GM12878 (cell line): ENCODE measurements around the gene SCN3B. TPM values are rescaled to one million over a fixed set of nuclear protein-coding genes. Genes with fewer than 3 reads are reported as not detected.

Experiments used
- ATAC-seq: fragments of 200-7000 bp; cut with Tn5 transposase; 3 replicates; pipeline ENCODE4 v1.9.1; 2020; ENCODE audit warnings: mild to moderate bottlenecking, moderate library complexity
- BruUV-seq: library from RNA; stranded (reverse); fragments of 400-500 nt; replicated peaks from 2 replicates; lab custom pipeline; 2021; lab: Mats Ljungman, UMichigan
- CTCF ChIA-PET: fragments of 300-600 bp; sonication (Branson Sonifier 250); formaldehyde crosslinking; extraction: SDS; loops from one replicate; lab custom pipeline; 2021; ENCODE audit warnings: inconsistent platforms; lab: Yijun Ruan, JAX
- POLR2A ChIA-PET: fragments of 350-600 bp; formaldehyde crosslinking; extraction: SDS; loops from one replicate; lab custom pipeline; 2021; ENCODE audit warnings: inconsistent platforms; lab: Charles Lee
- RAD21 ChIA-PET: fragments of 300-600 bp; sonication (Branson Sonifier 250); formaldehyde crosslinking; loops from one replicate; lab custom pipeline; 2023; ENCODE audit warnings: antibody characterized with exemption; ENCODE audit not compliant: unreplicated experiment; lab: Charles Lee
- SMC1A ChIA-PET: fragments of 300-600 bp; sonication (Branson Sonifier 250); formaldehyde crosslinking; loops from one replicate; lab custom pipeline; 2023; ENCODE audit not compliant: unreplicated experiment, uncharacterized antibody; lab: Charles Lee
- DNase-seq: peaks from one replicate; pipeline ENCODE4 v3.0.0-alpha.2; 2011; ENCODE audit warnings: low read depth, low spot score
- FAIRE-seq: peaks from 3 replicates; lab custom pipeline; 2011; peaks lifted over from hg19 to GRCh38; lab: Jason Lieb, UNC
- H2AFZ ChIP-seq: 2 replicates; pipeline ENCODE4 v1.6.0; 2011; ENCODE audit warnings: low read depth, low read length, control low read depth; ENCODE audit not compliant: control insufficient read depth
- H3K27ac ChIP-seq: 2 replicates; pipeline ENCODE4 v1.5.1; 2011; ENCODE audit warnings: control low read depth; ENCODE audit not compliant: control insufficient read depth, insufficient read depth
- H3K27me3 ChIP-seq, 2 experiments: replicated peaks in 1 of 2; 2 replicates each; pipeline versions ENCODE4 v1.6.0 to v1.6.1; 2011; ENCODE audit warnings: low read length in 1 of 2; ENCODE audit not compliant: control insufficient read depth in 2 of 2, insufficient read depth in 2 of 2
- H3K36me3 ChIP-seq, 2 experiments: 2 replicates each; pipeline ENCODE4 v1.5.1; 2011; ENCODE audit warnings: low read length in 1 of 2; ENCODE audit not compliant: control insufficient read depth in 2 of 2, insufficient read depth in 2 of 2
- H3K4me1 ChIP-seq: 2 replicates; pipeline ENCODE4 v1.6.1; 2011; ENCODE audit warnings: mild to moderate bottlenecking, low read length, moderate library complexity, mixed read lengths; ENCODE audit not compliant: control insufficient read depth, insufficient read depth
- H3K4me2 ChIP-seq: 2 replicates; pipeline ENCODE4 v1.6.0; 2011; ENCODE audit warnings: control low read depth; ENCODE audit not compliant: control insufficient read depth, insufficient read depth
- H3K4me3 ChIP-seq: fragments of 200-600 bp; sonication (generic); 2 replicates; pipeline ENCODE4 v1.5.1; 2016
- H3K79me2 ChIP-seq: 2 replicates; pipeline ENCODE4 v1.6.0; 2011; ENCODE audit warnings: low read length; ENCODE audit not compliant: control insufficient read depth, insufficient read depth
- H3K9ac ChIP-seq: 2 replicates; pipeline ENCODE4 v1.8.0; 2011; ENCODE audit warnings: low read length, control low read depth, mixed read lengths; ENCODE audit not compliant: control insufficient read depth, insufficient read depth
- H3K9me3 ChIP-seq: replicated peaks from 3 replicates; pipeline ENCODE4 v1.5.1; 2011; ENCODE audit warnings: mild to moderate bottlenecking, low read length; ENCODE audit not compliant: control insufficient read depth, insufficient read depth
- H4K20me1 ChIP-seq: 2 replicates; pipeline ENCODE4 v1.6.0; 2011; ENCODE audit not compliant: control insufficient read depth, insufficient read depth
- ASH2L ChIP-seq: fragments of 300-600, 200-600 bp; sonication (generic); IDR thresholded peaks from 2 replicates; pipeline ENCODE4 v1.6.1; 2017; ENCODE audit warnings: low read depth, mild to moderate bottlenecking, borderline replicate concordance
- BRCA1 ChIP-seq: IDR thresholded peaks from 2 replicates; pipeline ENCODE4 v1.6.1; 2011; ENCODE audit warnings: low read depth, low read length, improper control_type of control experiment
- CBFB ChIP-seq: IDR thresholded peaks from 2 replicates; pipeline ENCODE4 v1.6.1; 2016; ENCODE audit warnings: antibody characterized with exemption, low read depth
- CUX1 ChIP-seq: IDR thresholded peaks from 2 replicates; pipeline ENCODE4 v1.6.1; 2012; ENCODE audit warnings: improper control_type of control experiment, low read depth, low read length; ENCODE audit not compliant: insufficient replicate concordance
- KAT2A ChIP-seq: conservative IDR thresholded peaks from 2 replicates; pipeline ENCODE4 v1.6.1; 2011; ENCODE audit warnings: low read depth, low read length; ENCODE audit not compliant: control insufficient read depth
- PAX8 ChIP-seq: fragments of 450-650 bp; IDR thresholded peaks from 2 replicates; pipeline ENCODE4 v1.6.1; 2017; ENCODE audit warnings: mild to moderate bottlenecking, moderate library complexity
- PKNOX1 ChIP-seq: fragments of 450-650 bp; IDR thresholded peaks from 2 replicates; pipeline ENCODE4 v1.6.1; 2016; ENCODE audit warnings: mild to moderate bottlenecking
- PML ChIP-seq: IDR thresholded peaks from 2 replicates; pipeline ENCODE4 v1.6.1; 2012; ENCODE audit warnings: low read length, inconsistent platforms
- POLR2AphosphoS5 ChIP-seq: IDR thresholded peaks from 2 replicates; pipeline ENCODE4 v1.6.1; 2011; ENCODE audit warnings: mild to moderate bottlenecking, low read length, inconsistent platforms
- RFX5 ChIP-seq: IDR thresholded peaks from 2 replicates; pipeline ENCODE4 v1.6.1; 2011; ENCODE audit warnings: low read depth, low read length, improper control_type of control experiment
- USF2 ChIP-seq: IDR thresholded peaks from 2 replicates; pipeline ENCODE4 v1.6.1; 2011; ENCODE audit warnings: low read depth, low read length, improper control_type of control experiment, borderline replicate concordance
- ZNF622 ChIP-seq: fragments of 450-650 bp; IDR thresholded peaks from 2 replicates; pipeline ENCODE4 v1.6.1; 2017; ENCODE audit warnings: mild to moderate bottlenecking, inconsistent platforms
- WGBS: methylation state at CpG from one replicate; pipeline ENCODE4 v1.1.6; 2016; ENCODE audit warnings: low lambda C conversion rate; ENCODE audit not compliant: insufficient replicate concordance, insufficient coverage; ENCODE audit errors: missing lambda C conversion rate; 5-methylcytosine and 5-hydroxymethylcytosine counted together
- in situ Hi-C: fragments of 300-500 bp; cut with MboI; formaldehyde crosslinking; loops from 9 replicates; pipeline ENCODE4 v1.14.3; 2018; ENCODE audit warnings: mixed read lengths
- intact Hi-C: fragments of 100-400 bp; cut with micrococcal nuclease; formaldehyde crosslinking; loops from one replicate; pipeline ENCODE4 v1.14.2; 2022; ENCODE audit not compliant: unreplicated experiment
- polyA plus RNA-seq, 11 experiments: library from polyadenylated mRNA; depleted of rRNA in 4 of 11; unstranded in 6 of 11; stranded (reverse) in 5 of 11; fragments of >200 nt; fragmentation: Nextera tagmentation in 4 of 11; fragmentation: Illumina TruSeq in 1 of 11; extraction: Ambion mirVana in 4 of 11; extraction: Trizol in 1 of 11; gene quantifications; 1 replicate in 1 of 11; 2 replicates in 10 of 11; pipeline versions ENCODE4 v1.2.1 to v1.2.3, GENCODE V29; 2011 to 2016; ENCODE audit warnings: inconsistent platforms in 2 of 11, missing spikeins in 2 of 11, low read depth in 1 of 11
- total RNA-seq, 4 experiments: library from RNA; depleted of rRNA in 3 of 4; stranded (reverse); fragments of >200 nt in 3 of 4; fragmentation: Illumina TruSeq in 1 of 4; extraction: Trizol in 1 of 4; gene quantifications; 2 replicates each; pipeline versions ENCODE4 v1.2.1 to v1.2.3, GENCODE V29; 2013 to 2021

The SCN3B gene
- total and polyA plus RNA-seq, 10 of the 15 experiments (the other 5 are each of a cell fraction or from before 2014, with no cell fraction given): 0.01 to 0.12 (median 0.09) TPM; not detected in 7

- TF ChIP-seq PKNOX1 (no peak), CUX1 (no peak), ASH2L (no peak)
These were observed 42.7 kb downstream of the SCN3B start (continued) for GRCh38 chr11:123611698-123612097.

GRCh38 chr11:123608945-123609344, 45.5 kb downstream of the SCN3B start:
- no peaks in the 10 kb centered on the region for H3K27me3 ChIP-seq
- no peak overlapping the region for H3K4me3 ChIP-seq
- no TSS peak for BruUV-seq
- RAD21 ChIA-PET: no interaction called here
- no peak for DNase-seq
- no peak for FAIRE-seq
- H3K9ac ChIP-seq: no peak overlapping the region
- H2AFZ ChIP-seq: no peak overlapping the region
- no peaks in the 10 kb centered on the region for H4K20me1 ChIP-seq
- no peak overlapping the region for H3K4me2 ChIP-seq
- no peaks in the 10 kb centered on the region for H3K79me2 ChIP-seq
- CTCF ChIA-PET: no interaction called here
- in situ Hi-C loops: no loop called here
- H3K9me3 ChIP-seq: no peaks in the 10 kb centered on the region
- POLR2A ChIA-PET: no interaction called here
- H3K4me1 ChIP-seq: no peaks in the 10 kb centered on the region
- ATAC-seq: no peak
- H3K27ac ChIP-seq: no peak overlapping the region
- 67% methylated on average over 8 of the region's 8 CpGs for WGBS
- SMC1A ChIA-PET: no interaction called here
- H3K36me3 ChIP-seq: peaks cover 5 to 23% of the 10 kb centered on the region in 2 experiments; a peak in 3 of 4 replicates
- intact Hi-C loops: no loop called here
- TF ChIP-seq KAT2A (no peak), RFX5 (no peak), POLR2AphosphoS5 (no peak), PAX8 (no peak), USF2 (no peak), CBFB (no peak), PML (no peak), BRCA1 (no peak), ZNF622 (no peak)
